A549 (cell line): ENCODE results near the gene CLDN4. TPM values are rescaled to one million over a fixed set of nuclear protein-coding genes. Genes with fewer than 3 reads are reported as not detected.
A peak's percentile ranks its signal among the peaks of the same experiment; 100 is the strongest.

Experiments used
- ATAC-seq, 2 experiments: fragments of 200-7000 bp in 1 of 2; fragments of >200 bp in 1 of 2; cut with Nextera tagmentation in 1 of 2; cut with Tn5 transposase in 1 of 2; 3 replicates each; pipeline versions ENCODE4 v1.8.0 to v1.9.1; 2018 to 2020; ENCODE audit warnings: mild to moderate bottlenecking in 1 of 2, moderate library complexity in 1 of 2
- CTCF ChIA-PET: fragments of 300-600 bp; sonication (Branson Sonifier 250); formaldehyde crosslinking; extraction: SDS; loops from one replicate; lab custom pipeline; 2021; ENCODE audit warnings: antibody characterized with exemption, inconsistent platforms; lab: Yijun Ruan, JAX
- POLR2A ChIA-PET: fragments of 350-600 bp; formaldehyde crosslinking; extraction: SDS; loops from one replicate; lab custom pipeline; 2021; ENCODE audit warnings: antibody characterized with exemption, inconsistent platforms; lab: Yijun Ruan, JAX
- DNase-seq, 2 experiments: peaks; one replicate each; pipeline versions ENCODE4 v3.0.0 to v3.0.0-alpha.2; 2011 to 2016; ENCODE audit warnings: low read depth in 1 of 2, low spot score in 1 of 2
- FAIRE-seq: peaks from 2 replicates; lab custom pipeline; 2011; peaks lifted over from hg19 to GRCh38; lab: Jason Lieb, UNC
- H3K27ac ChIP-seq, 2 experiments: fragments of >200 bp; sonication (Bioruptor Twin); formaldehyde crosslinking; 3 replicates each; pipeline ENCODE4 v1.5.1; 2016 to 2017
- H3K4me1 ChIP-seq: fragments of >200 bp; sonication (Bioruptor Twin); formaldehyde crosslinking; 3 replicates; pipeline ENCODE4 v1.6.1; 2016
- H3K4me2 ChIP-seq: fragments of >200 bp; sonication (Bioruptor Twin); formaldehyde crosslinking; 3 replicates; pipeline ENCODE4 v1.6.1; 2016
- H3K4me3 ChIP-seq: fragments of >200 bp; sonication (Bioruptor Twin); formaldehyde crosslinking; 3 replicates; pipeline ENCODE4 v1.5.1; 2016
- H3K9me3 ChIP-seq: fragments of >200 bp; sonication (Bioruptor Twin); formaldehyde crosslinking; 3 replicates; pipeline ENCODE4 v1.6.1; 2016
- ATOH8 ChIP-seq: fragments of 250-450 bp; sonication (Bioruptor Pico); IDR thresholded peaks from 2 replicates; pipeline ENCODE4 v1.5.0; 2020; ENCODE audit warnings: low read depth, mild to moderate bottlenecking, moderate library complexity
- BHLHE40 ChIP-seq: IDR thresholded peaks from 2 replicates; pipeline ENCODE4 v1.6.1; 2012; ENCODE audit warnings: low read depth, low read length, inconsistent platforms
- CEBPB ChIP-seq, 2 experiments: fragments of >200 bp in 1 of 2; sonication (Bioruptor Twin) in 1 of 2; formaldehyde crosslinking in 1 of 2; IDR thresholded peaks; 2 replicates each; pipeline ENCODE4 v1.6.1; 2012 to 2016
- CHD2 ChIP-seq: fragments of 150-350 bp; IDR thresholded peaks from 2 replicates; pipeline ENCODE4 v1.6.1; 2014; ENCODE audit warnings: low read length; ENCODE audit not compliant: partially characterized antibody
- EHMT2 ChIP-seq: fragments of 200-600 bp; sonication (generic); IDR thresholded peaks from 2 replicates; pipeline ENCODE4 v1.6.1; 2016; ENCODE audit warnings: antibody characterized with exemption, low read depth, mild to moderate bottlenecking, moderate library complexity
- HDAC2 ChIP-seq: fragments of 200-600 bp; sonication (generic); IDR thresholded peaks from 2 replicates; pipeline ENCODE4 v1.6.1; 2016
- KDM5A ChIP-seq: fragments of 200-600 bp; sonication (generic); IDR thresholded peaks from 2 replicates; pipeline ENCODE4 v1.6.1; 2016; ENCODE audit warnings: antibody characterized with exemption, mild to moderate bottlenecking
- MAFK ChIP-seq: fragments of 450-650 bp; IDR thresholded peaks from 2 replicates; pipeline ENCODE4 v1.6.1; 2014; ENCODE audit not compliant: partially characterized antibody
- MYC ChIP-seq: IDR thresholded peaks from 2 replicates; pipeline ENCODE4 v1.6.1; 2012; ENCODE audit warnings: mild to moderate bottlenecking, inconsistent platforms, low read length, improper control_type of control experiment, borderline replicate concordance
- POLR2A ChIP-seq: IDR thresholded peaks from 2 replicates; pipeline ENCODE4 v1.6.1; 2012; ENCODE audit warnings: mild to moderate bottlenecking, low read length
- POLR2AphosphoS2 ChIP-seq: conservative IDR thresholded peaks from 2 replicates; pipeline ENCODE4 v1.6.1; 2012; ENCODE audit warnings: low read length, improper control_type of control experiment, inconsistent platforms
- RFX5 ChIP-seq: fragments of 450-650 bp; IDR thresholded peaks from 2 replicates; pipeline ENCODE4 v1.7.1; 2014; ENCODE audit warnings: antibody characterized with exemption, mild to moderate bottlenecking, moderate library complexity
- TP53 ChIP-seq: fragments of 250-450 bp; sonication (Bioruptor Pico); IDR thresholded peaks from 2 replicates; pipeline ENCODE4 v1.5.0; 2021; ENCODE audit warnings: mild to moderate bottlenecking, moderate library complexity
- USF2 ChIP-seq: fragments of 450-650 bp; IDR thresholded peaks from 2 replicates; pipeline ENCODE4 v1.6.1; 2014; ENCODE audit warnings: antibody characterized with exemption
- ZNF302 ChIP-seq: fragments of 250-450 bp; sonication (Bioruptor Pico); IDR thresholded peaks from 2 replicates; pipeline ENCODE4 v1.9.0; 2021; ENCODE audit warnings: inconsistent platforms, mild to moderate bottlenecking, moderate library complexity
- ZSCAN20 ChIP-seq: fragments of 250-450 bp; sonication (Bioruptor Pico); IDR thresholded peaks from 2 replicates; pipeline ENCODE4 v1.8.0; 2022; ENCODE audit warnings: mild to moderate bottlenecking, moderate library complexity
- WGBS: methylation state at CpG from one replicate; pipeline ENCODE4 v1.1.6; 2017; ENCODE audit errors: missing lambda C conversion rate; 5-methylcytosine and 5-hydroxymethylcytosine counted together
- polyA plus RNA-seq, 4 experiments: library from polyadenylated mRNA; depleted of rRNA in 3 of 4; stranded (reverse); fragments of >200 nt; fragmentation: RNase III in 1 of 4; extraction: RNeasy Plus Mini Kit Qiagen cat#74134 plus additional on column Dnase treatment in 1 of 4; gene quantifications; 2 replicates in 3 of 4; 3 replicates in 1 of 4; pipeline ENCODE4 v1.2.3, GENCODE V29; 2011 to 2017
- TF ChIP-seq, protein P1 (sequence below): fragments of 250-450 bp; sonication (Bioruptor Pico); IDR thresholded peaks from 2 replicates; pipeline ENCODE4 v1.5.0; 2021; ENCODE audit warnings: mild to moderate bottlenecking, moderate library complexity, borderline replicate concordance
- TF ChIP-seq, protein P2 (sequence below): IDR thresholded peaks from 2 replicates; pipeline ENCODE4 v1.6.1; 2012
- TF ChIP-seq, protein P3 (sequence below): IDR thresholded peaks from 2 replicates; pipeline ENCODE4 v1.6.1; 2012
- TF ChIP-seq, protein P4 (sequence below): fragments of 200-600 bp; sonication (generic); IDR thresholded peaks from 2 replicates; pipeline ENCODE4 v1.6.1; 2016; ENCODE audit warnings: antibody characterized with exemption, mild to moderate bottlenecking, moderate library complexity

The CLDN4 gene
- polyA plus RNA-seq, 2 of the 4 experiments (the other 2 are of a cell fraction) = 1.5 to 2.4 TPM

GRCh38 chr7:73831584-73831833, 713 bp downstream of the CLDN4 start:
- ChIA-PET POLR2A (interaction anchor here (3.3 kb wide), 1 partner anchor 11 kb away, joined by 21 read pairs; the partner anchor contains the start of gene METTL27), CTCF (interaction anchor here (1.2 to 3.7 kb wide), 2 partner anchors 9 to 97 kb away, joined by 3 to 13 read pairs; no protein-coding TSS in a partner anchor)
- TF ChIP-seq POLR2AphosphoS2 (no peak), POLR2A (no peak), CEBPB (IDR thresholded peaks at IDR 0.05) (no peak), USF2 (no peak), MYC (no peak), HDAC2 (no peak), BHLHE40 (no peak), KDM5A (no peak), RFX5 (no peak), ATOH8 (CRISPR knock-in tag) (no peak), ZSCAN20 (CRISPR knock-in tag) (no peak), MAFK (no peak), TP53 (no peak), ZNF302 (no peak), CHD2 (no peak), EHMT2 (no peak)
- TF ChIP-seq, protein P1, sequence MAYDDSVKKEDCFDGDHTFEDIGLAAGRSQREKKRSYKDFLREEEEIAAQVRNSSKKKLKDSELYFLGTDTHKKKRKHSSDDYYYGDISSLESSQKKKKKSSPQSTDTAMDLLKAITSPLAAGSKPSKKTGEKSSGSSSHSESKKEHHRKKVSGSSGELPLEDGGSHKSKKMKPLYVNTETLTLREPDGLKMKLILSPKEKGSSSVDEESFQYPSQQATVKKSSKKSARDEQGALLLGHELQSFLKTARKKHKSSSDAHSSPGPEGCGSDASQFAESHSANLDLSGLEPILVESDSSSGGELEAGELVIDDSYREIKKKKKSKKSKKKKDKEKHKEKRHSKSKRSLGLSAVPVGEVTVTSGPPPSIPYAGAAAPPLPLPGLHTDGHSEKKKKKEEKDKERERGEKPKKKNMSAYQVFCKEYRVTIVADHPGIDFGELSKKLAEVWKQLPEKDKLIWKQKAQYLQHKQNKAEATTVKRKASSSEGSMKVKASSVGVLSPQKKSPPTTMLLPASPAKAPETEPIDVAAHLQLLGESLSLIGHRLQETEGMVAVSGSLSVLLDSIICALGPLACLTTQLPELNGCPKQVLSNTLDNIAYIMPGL (CRISPR knock-in tag) = no peak
- TF ChIP-seq, protein P2, sequence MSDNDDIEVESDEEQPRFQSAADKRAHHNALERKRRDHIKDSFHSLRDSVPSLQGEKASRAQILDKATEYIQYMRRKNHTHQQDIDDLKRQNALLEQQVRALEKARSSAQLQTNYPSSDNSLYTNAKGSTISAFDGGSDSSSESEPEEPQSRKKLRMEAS = no peak
- TF ChIP-seq, protein P3, sequence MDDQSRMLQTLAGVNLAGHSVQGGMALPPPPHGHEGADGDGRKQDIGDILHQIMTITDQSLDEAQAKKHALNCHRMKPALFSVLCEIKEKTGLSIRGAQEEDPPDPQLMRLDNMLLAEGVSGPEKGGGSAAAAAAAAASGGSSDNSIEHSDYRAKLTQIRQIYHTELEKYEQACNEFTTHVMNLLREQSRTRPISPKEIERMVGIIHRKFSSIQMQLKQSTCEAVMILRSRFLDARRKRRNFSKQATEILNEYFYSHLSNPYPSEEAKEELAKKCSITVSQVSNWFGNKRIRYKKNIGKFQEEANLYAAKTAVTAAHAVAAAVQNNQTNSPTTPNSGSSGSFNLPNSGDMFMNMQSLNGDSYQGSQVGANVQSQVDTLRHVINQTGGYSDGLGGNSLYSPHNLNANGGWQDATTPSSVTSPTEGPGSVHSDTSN = no peak
- TF ChIP-seq, protein P4, sequence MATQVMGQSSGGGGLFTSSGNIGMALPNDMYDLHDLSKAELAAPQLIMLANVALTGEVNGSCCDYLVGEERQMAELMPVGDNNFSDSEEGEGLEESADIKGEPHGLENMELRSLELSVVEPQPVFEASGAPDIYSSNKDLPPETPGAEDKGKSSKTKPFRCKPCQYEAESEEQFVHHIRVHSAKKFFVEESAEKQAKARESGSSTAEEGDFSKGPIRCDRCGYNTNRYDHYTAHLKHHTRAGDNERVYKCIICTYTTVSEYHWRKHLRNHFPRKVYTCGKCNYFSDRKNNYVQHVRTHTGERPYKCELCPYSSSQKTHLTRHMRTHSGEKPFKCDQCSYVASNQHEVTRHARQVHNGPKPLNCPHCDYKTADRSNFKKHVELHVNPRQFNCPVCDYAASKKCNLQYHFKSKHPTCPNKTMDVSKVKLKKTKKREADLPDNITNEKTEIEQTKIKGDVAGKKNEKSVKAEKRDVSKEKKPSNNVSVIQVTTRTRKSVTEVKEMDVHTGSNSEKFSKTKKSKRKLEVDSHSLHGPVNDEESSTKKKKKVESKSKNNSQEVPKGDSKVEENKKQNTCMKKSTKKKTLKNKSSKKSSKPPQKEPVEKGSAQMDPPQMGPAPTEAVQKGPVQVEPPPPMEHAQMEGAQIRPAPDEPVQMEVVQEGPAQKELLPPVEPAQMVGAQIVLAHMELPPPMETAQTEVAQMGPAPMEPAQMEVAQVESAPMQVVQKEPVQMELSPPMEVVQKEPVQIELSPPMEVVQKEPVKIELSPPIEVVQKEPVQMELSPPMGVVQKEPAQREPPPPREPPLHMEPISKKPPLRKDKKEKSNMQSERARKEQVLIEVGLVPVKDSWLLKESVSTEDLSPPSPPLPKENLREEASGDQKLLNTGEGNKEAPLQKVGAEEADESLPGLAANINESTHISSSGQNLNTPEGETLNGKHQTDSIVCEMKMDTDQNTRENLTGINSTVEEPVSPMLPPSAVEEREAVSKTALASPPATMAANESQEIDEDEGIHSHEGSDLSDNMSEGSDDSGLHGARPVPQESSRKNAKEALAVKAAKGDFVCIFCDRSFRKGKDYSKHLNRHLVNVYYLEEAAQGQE = no peak
- Histone ChIP-seq H3K4me2 (no peak overlapping the region), H3K27ac (peak overlapping the region in 1 of 2 experiments; percentile 86; a peak in 3 of 6 replicates), H3K4me1 (peaks cover 70% of the 10 kb centered on the region), H3K9me3 (no peaks in the 10 kb centered on the region), H3K4me3 (no peak overlapping the region)
- FAIRE-seq (no peak), ATAC-seq (no peak), DNase-seq (no peak)
- 96% methylated on average over 16 of the region's 16 CpGs for WGBS
